BE2C (cell line): ENCODE data around the gene PPP4R2.

Experiments
- DNase-seq: peaks from one replicate; pipeline ENCODE4 v3.0.0-alpha.2; 2020
- H3K27me3 ChIP-seq: fragments of 250-450 bp; sonication (Bioruptor Pico); 2 replicates; pipeline ENCODE4 v1.5.1; 2020; ENCODE audit warnings: mild to moderate bottlenecking
- H3K36me3 ChIP-seq: fragments of 250-450 bp; sonication (Bioruptor Pico); 2 replicates; pipeline ENCODE4 v1.5.1; 2020; ENCODE audit warnings: mild to moderate bottlenecking
- H3K4me1 ChIP-seq: fragments of 250-450 bp; sonication (Bioruptor Pico); 2 replicates; pipeline ENCODE4 v1.5.1; 2020
- H3K4me3 ChIP-seq: 2 replicates; pipeline ENCODE4 v1.5.1; 2011; ENCODE audit warnings: low read depth, low read length
- H3K9me3 ChIP-seq: fragments of 250-450 bp; sonication (Bioruptor Pico); 2 replicates; pipeline ENCODE4 v1.5.1; 2020
- TF ChIP-seq, protein P1 (sequence below): IDR thresholded peaks from 2 replicates; pipeline ENCODE4 v1.5.1; 2012; ENCODE audit warnings: mild to moderate bottlenecking, low read depth, low read length

The PPP4R2 gene

GRCh38 chr3:73107676-73108187 is 111.1 kb downstream of the PPP4R2 start:
- Histone ChIP-seq H3K36me3 (no peaks in the 10 kb centered on the region), H3K4me1 (no peaks in the 10 kb centered on the region), H3K27me3 (no peaks in the 10 kb centered on the region), H3K4me3 (no peak overlapping the region), H3K9me3 (no peaks in the 10 kb centered on the region; the same call in 1 of the 2 replicates)
- DNase-seq: no peak
- TF ChIP-seq, protein P1, sequence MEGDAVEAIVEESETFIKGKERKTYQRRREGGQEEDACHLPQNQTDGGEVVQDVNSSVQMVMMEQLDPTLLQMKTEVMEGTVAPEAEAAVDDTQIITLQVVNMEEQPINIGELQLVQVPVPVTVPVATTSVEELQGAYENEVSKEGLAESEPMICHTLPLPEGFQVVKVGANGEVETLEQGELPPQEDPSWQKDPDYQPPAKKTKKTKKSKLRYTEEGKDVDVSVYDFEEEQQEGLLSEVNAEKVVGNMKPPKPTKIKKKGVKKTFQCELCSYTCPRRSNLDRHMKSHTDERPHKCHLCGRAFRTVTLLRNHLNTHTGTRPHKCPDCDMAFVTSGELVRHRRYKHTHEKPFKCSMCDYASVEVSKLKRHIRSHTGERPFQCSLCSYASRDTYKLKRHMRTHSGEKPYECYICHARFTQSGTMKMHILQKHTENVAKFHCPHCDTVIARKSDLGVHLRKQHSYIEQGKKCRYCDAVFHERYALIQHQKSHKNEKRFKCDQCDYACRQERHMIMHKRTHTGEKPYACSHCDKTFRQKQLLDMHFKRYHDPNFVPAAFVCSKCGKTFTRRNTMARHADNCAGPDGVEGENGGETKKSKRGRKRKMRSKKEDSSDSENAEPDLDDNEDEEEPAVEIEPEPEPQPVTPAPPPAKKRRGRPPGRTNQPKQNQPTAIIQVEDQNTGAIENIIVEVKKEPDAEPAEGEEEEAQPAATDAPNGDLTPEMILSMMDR: no peak

DNA sequence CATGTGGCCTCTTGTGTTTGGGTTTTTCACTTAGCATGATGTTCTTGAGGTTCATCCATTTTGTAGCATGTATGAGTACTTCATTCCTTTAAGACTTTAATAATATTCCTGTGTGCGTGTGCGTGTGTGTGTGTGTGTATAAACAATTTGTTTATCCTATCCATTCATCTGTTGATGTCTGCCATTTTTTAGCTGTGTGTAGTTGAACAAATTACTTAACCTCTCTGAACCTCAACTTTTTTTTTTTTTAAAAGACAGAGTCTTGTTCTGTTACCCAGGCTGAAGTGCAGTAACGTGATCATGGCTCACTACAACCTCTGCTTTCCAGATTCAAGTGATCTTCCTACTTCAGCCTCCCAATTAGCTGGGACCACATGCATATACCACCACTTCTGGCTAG is 112.1 kb downstream of the PPP4R2 start:
- no peaks in the 10 kb centered on the region for H3K27me3 ChIP-seq
- H3K9me3 ChIP-seq: no peaks in the 10 kb centered on the region; the same call in 1 of the 2 replicates
- H3K4me3 ChIP-seq: no peak overlapping the region
- TF ChIP-seq, protein P1: no peak
- H3K36me3 ChIP-seq: no peaks in the 10 kb centered on the region
- DNase-seq: no peak
- no peaks in the 10 kb centered on the region for H3K4me1 ChIP-seq

DNA sequence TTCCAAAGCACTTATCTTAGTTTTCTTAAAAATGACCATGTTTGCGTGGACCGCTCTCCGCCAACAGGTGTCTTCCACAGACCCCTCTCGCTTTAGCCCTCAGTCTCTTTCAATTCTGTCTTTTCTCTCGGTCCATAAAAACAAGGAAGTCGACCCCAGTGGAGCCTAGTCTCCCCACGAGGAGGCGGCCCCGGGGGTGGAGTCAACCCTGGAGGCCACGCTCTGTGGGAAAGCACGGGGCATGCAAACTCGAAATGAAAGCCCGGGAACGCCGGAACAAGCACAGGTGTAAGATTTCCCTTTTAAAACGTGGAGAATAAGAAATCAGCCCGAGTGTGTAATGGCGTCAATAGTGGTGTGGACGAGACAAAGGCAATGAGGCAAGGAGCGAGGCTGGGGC is 113.9 kb downstream of the PPP4R2 start:
- Histone ChIP-seq H3K27me3 (no peaks in the 10 kb centered on the region), H3K4me3 (no peak overlapping the region), H3K36me3 (no peaks in the 10 kb centered on the region), H3K4me1 (no peaks in the 10 kb centered on the region), H3K9me3 (no peaks in the 10 kb centered on the region; the same call in 1 of the 2 replicates)
- no peak for DNase-seq
- TF ChIP-seq, protein P1: no peak

DNA sequence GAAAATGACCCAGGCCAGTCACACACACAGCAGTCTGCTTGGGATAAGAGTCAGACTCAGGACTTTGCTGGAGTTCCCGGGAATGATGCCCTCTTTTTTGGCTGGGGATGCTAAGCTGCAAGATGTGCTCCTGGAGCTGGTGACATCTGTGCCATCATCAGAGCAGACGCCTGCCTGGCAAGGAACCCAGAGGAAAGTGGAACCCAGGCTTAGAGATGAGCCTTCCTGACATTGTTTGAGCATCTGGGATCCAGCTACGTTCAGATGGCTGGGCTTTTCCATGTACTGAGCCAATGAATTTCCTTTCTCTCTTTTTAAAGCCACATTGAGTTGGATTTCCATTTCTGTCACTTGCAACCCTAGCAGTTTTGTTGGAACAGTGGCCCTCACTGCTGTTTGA is 118.1 kb downstream of the PPP4R2 start:
- no peak for DNase-seq
- H3K4me3 ChIP-seq: no peak overlapping the region
- no peaks in the 10 kb centered on the region for H3K36me3 ChIP-seq
- H3K9me3 ChIP-seq: no peaks in the 10 kb centered on the region
- no peaks in the 10 kb centered on the region for H3K27me3 ChIP-seq
- H3K4me1 ChIP-seq: no peaks in the 10 kb centered on the region
- TF ChIP-seq, protein P1: no peak

- TF ChIP-seq, protein P1: no peak
- no peak overlapping the region for H3K4me3 ChIP-seq
- no peak for DNase-seq
- H3K4me1 ChIP-seq: no peaks in the 10 kb centered on the region
- H3K9me3 ChIP-seq: no peaks in the 10 kb centered on the region
- no peaks in the 10 kb centered on the region for H3K27me3 ChIP-seq
- no peaks in the 10 kb centered on the region for H3K36me3 ChIP-seq
Measured at GRCh38 chr3:73115806-73116205, 119.2 kb downstream of the PPP4R2 start.
